Measurements from ENCODE around the gene PARD3. TPM values are rescaled to one million over a fixed set of nuclear protein-coding genes. Genes with fewer than 3 reads are reported as not detected.

Gene PARD3
- total and polyA plus RNA-seq, 8 donors: 25.6 to 54.5 (median 47.8) TPM

GRCh38 chr10:34168439-34168838 lies 646.7 kb downstream of the PARD3 start:
- Histone ChIP-seq H3K9me3 (no peaks in the 10 kb centered on the region), H3K27ac (no peak overlapping the region), H3K4me1 (peaks cover 0 to 3% of the 10 kb centered on the region in 2 donors), H3K4me3 (no peak overlapping the region), H3K27me3 (no peaks in the 10 kb centered on the region), H3K36me3 (no peaks in the 10 kb centered on the region)
- TF ChIP-seq CTCF (IDR thresholded peaks at IDR 0.05): no peak
- intact Hi-C loops (cut with DNase I): no loop called here
- DNase-seq (peak in 1 of 4 donors; percentile 60), ATAC-seq (no peak)

- DNase-seq: no peak
- Histone ChIP-seq H3K27ac (no peak overlapping the region), H3K36me3 (no peaks in the 10 kb centered on the region), H3K9me3 (no peaks in the 10 kb centered on the region), H3K4me3 (no peak overlapping the region), H3K4me1 (no peaks in the 10 kb centered on the region), H3K27me3 (no peaks in the 10 kb centered on the region)
- intact Hi-C loops (cut with DNase I): no loop called here
- TF ChIP-seq CTCF (IDR thresholded peaks at IDR 0.05): no peak
- ATAC-seq: no peak
These were observed 648.3 kb downstream of the PARD3 start for GRCh38 chr10:34166823-34167222.

- H3K27me3 ChIP-seq: no peaks in the 10 kb centered on the region
- no peak for TF ChIP-seq CTCF (IDR thresholded peaks at IDR 0.05)
- no peak overlapping the region for H3K4me3 ChIP-seq
- no peaks in the 10 kb centered on the region for H3K36me3 ChIP-seq
- no peak for DNase-seq
- ATAC-seq: no peak
- no peaks in the 10 kb centered on the region for H3K9me3 ChIP-seq
- intact Hi-C loops (cut with DNase I): no loop called here
- no peaks in the 10 kb centered on the region for H3K4me1 ChIP-seq
- no peak overlapping the region for H3K27ac ChIP-seq
These were observed 648.7 kb downstream of the PARD3 start for GRCh38 chr10:34166354-34166753.

- TF ChIP-seq CTCF (IDR thresholded peaks at IDR 0.05): no peak
- no peak for ATAC-seq
- Histone ChIP-seq H3K4me3 (no peak overlapping the region), H3K9me3 (no peaks in the 10 kb centered on the region), H3K27ac (no peak overlapping the region), H3K27me3 (no peaks in the 10 kb centered on the region), H3K4me1 (no peaks in the 10 kb centered on the region), H3K36me3 (no peaks in the 10 kb centered on the region)
- intact Hi-C loops (cut with DNase I): no loop called here
- no peak for DNase-seq
These were observed 651.1 kb downstream of the PARD3 start for GRCh38 chr10:34164029-34164428.

- intact Hi-C loops (cut with DNase I): no loop called here
- Histone ChIP-seq H3K4me3 (no peak overlapping the region), H3K4me1 (no peaks in the 10 kb centered on the region), H3K27ac (no peak overlapping the region), H3K9me3 (no peaks in the 10 kb centered on the region), H3K27me3 (no peaks in the 10 kb centered on the region), H3K36me3 (no peaks in the 10 kb centered on the region)
- no peak for DNase-seq
- ATAC-seq: no peak
- no peak for TF ChIP-seq CTCF (IDR thresholded peaks at IDR 0.05)
These were observed 651.8 kb downstream of the PARD3 start for GRCh38 chr10:34163075-34163905.
